AG08395 (cell line): ENCODE results near the gene TBC1D22A.

ENCODE experiments used
- DNase-seq: peaks from one replicate; pipeline ENCODE4 v3.0.0; 2012; ENCODE audit warnings: mixed read lengths, low spot score

TBC1D22A gene

DNA sequence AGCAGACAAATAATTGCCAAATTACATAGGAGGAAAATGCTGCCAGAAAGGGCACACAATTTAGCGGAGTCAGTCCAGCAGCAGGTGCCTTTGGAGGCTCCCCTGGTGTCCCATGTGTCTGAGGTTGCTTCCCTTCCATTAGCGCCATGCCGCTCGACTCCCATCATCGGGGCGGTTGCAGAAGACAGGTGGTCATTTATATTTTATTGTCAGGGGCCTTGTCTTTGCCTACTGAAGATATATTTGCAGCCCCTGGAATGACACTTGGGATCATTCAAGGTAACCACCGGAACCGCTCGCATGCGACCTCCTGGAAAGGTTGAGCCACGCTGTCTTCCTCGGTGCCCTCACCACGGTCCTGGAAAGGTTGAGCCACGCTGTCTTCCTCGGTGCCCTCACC is 298.3 kb downstream of the TBC1D22A start:
- DNase-seq: no peak

DNA sequence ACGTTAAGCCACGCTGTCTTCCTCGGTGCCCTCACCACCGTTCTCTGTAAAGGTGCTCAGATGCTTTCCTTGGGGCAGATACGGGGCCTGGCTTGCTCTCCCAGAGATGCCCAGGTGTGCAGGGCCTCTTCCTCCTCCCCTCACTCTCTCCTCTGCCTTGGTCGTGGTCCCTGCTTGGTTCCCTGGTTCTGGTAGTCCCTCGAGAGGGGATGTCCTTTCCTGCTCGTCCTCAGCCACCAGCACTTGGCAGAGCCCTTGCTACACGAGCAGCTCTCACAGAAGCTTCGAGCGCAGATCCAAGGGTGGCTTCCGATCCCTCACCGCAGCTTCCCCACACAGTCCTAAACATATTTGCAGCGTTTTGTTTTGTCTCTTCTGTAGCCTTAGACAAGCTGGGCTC is 298.8 kb downstream of the TBC1D22A start:
- DNase-seq: no peak

DNA sequence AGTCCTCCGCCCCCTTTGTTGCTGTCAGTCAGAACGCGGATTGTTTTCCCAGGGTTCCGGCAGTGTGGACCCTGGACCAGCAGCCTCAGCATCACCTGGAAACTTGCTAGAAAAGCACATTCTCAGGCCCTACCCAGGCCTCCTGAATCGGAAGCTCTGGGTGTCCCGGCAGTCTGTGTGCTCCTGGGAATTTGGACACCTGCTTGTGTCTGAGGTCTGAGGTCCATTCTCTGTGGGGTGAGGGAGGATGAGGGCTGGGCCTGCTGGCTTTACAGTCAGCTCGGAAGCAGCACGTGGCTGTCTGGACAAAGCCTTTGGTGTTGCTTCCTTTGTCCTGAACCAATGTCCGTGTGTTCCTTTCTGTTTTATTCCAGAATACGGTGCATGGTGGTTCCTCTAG is 299.7 kb downstream of the TBC1D22A start:
- no peak for DNase-seq

DNA sequence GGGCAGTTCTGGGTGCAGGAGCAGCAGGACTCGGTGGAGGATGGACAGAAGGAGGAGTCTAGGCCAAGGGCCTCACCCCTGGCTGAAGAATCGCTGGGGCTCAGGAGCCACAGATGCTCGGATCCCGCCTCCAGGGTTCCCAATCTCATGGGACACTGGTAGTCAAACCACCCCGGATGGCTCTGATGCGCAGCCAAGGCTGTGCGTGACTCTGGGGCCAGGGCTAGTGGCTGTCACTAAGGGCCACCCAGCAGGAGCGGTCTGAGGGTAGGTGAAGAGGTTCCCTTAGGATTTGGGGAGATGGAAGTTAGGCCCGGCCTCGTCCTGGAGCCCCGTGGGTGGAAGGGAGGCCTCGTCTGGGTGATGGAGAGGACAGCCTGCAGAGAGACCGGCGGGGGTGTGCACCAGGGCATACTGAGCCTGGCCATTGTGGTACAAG is 300.6 kb downstream of the TBC1D22A start:
- DNase-seq: no peak

DNA sequence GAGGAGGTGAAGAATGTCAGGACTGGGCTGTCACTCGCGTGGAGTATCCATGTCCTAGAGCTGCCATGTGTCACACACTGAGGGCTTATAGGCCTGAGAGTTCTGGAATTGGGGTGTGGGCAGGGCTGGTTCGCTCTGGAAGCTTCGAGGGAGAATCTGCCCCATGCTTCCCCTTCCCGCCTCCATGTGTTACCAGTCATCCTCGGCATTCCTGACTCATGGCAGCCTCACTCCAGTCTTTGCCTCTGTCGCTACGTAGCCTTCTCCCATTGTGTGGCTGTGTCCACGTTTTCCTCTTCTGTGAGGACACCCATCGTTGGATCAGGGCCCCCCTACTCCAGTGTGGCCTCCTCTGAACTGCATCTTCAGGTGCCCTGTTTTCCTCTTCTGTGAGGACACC is 301.2 kb downstream of the TBC1D22A start:
- no peak for DNase-seq

DNA sequence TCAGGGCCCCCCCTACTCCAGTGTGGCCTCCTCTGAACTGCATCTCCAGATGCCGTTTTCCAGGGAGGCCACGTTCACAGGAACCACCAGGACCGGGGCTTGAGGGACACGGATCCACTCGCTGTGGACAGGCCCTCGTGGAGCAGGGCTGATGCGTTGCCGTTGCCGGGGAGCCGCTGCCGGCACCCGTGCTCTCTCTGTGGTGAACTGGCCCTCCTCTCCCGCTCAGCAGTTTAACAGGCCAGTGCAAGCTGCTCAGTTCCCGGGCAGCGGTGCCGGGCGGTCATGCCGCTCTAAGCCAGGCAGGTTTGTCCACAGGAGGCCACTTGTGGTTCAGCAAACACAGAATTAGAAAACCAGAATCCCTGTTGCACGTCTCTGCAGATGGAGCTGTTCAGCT is 301.6 kb downstream of the TBC1D22A start:
- no peak for DNase-seq

DNA sequence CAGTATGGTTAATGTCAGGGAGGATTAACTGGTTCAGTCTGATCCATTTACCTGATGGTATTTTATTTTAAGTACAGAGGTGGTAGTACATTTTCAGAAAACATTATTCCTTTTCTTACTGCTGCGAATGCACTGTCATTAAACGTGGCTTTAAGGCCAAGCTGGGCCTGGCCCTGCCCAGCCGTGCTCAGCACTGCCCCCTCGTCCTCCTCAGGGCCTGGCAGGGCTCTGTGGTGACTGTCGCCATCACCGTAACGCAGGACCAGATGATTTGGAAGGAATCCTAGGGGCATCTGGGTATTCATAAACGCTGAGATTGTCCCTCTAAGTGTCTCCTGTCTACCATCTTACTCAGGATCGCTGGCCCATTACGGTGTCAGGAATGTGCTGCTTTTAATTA is 302.0 kb downstream of the TBC1D22A start:
- DNase-seq: no peak

DNA sequence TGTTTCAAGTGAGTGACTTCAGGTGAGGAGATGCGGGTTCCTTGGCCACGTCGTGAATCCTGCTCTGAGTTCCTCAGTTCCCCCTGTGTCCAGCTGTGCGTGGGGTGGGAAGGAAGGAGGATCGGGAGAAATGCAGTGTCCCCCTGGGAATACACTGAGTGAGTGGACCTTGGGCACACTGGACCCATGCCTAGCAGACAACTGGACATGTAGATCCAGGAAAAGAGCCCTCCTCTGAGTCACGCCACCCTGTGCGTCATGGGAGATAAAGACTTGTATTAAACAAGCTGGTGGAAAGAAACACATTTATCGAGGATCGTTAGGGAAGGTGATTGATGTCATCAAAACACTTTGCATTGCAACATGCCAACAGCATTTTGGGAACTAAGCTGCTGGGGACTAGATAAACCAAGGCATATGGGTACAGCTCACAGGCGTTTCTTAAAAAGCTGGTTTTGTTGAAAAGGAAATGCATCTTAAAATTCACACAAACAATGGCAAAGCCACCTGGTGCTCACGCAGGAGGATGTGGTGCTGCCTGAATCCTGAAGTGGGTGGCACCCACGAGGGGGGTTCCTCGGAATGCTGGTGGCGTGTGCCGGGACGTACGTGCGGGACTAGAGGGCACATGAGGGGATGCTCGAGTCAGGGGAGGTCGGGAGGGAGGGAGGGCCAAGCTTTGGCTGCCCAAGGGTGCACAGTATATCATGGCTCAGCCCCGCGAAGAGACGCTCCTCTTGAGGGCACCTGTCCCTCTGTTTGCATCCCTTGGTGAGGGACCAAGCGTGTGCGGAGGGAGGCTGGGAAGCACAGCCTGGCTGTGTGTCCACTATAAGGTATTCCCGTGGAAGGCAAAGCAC is 303.5 kb downstream of the TBC1D22A start:
- DNase-seq: no peak

DNA sequence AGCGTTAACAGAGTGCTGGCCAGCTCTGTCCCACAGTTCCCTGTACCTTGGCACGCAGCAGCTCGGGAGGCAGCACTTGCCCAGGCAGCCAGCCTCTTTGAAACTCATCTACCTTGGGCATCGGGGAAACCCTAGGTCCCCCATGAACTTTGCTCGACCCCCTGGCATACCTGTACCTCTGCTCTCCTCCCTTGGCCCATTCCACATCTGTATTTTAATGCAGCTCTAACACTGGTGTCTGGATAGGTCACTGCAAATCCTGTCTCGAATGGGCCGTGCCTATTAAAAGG is 304.1 kb downstream of the TBC1D22A start:
- DNase-seq: no peak

DNA sequence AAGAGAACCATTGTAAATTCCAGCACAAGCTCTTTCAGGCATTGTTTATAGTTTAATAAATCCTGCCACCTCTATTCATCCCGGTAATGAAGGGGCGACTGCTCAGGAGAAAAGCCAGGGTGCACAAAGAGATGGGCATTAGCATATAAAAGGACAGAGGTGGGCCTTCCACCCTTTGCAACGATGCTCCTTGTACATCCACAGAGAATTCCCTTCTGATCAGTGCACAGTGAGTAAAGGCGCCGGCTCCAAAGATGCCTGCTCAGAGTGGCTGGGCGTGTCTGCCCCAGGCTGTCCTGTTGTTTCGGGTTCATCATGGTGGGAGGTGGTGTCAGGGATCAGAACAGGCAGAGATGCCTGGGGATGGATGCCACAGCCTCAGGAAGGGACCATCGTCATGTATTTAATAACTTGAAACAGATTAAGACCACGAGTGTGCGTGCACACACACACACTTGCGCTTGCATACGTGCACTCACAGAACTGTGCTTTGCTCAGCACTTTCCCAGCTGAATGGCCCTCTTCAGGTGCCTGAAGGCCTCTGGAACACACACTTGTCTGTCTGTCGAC is 305.0 kb downstream of the TBC1D22A start:
- no peak for DNase-seq

DNA sequence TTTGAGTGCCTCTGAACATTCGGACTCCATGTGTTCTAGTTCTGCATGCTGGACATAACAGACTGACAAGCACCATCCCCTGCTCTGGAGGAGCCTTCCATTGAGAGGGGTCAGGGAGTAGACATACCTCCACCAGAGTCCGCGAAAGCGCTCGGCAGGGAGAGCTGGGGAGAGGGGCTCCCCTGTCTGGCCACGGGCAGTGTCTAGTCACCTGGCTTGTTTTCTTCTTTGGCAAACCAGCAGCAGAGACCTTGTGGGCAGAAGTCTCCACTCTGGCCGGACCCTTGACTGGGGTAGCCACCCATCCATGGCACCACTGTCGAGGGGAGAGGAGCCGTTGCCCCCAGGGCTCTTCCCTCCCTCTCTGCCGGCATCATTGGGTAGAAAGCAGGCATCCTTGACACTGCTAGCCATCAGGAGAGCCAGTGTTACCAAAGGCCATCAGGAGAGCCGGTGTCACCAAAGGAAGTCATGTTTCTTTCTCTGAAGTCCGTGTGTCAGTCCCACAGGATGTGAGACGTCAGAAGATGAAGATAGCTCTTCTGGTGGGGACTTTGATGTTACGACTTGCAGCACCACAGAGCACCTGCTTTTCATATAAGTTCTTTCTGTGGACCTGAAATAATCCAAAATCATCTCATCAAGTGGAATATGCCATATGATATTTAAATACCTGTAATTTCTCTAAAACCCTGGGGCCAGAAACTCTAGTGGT is 305.6 kb downstream of the TBC1D22A start:
- DNase-seq: no peak

DNA sequence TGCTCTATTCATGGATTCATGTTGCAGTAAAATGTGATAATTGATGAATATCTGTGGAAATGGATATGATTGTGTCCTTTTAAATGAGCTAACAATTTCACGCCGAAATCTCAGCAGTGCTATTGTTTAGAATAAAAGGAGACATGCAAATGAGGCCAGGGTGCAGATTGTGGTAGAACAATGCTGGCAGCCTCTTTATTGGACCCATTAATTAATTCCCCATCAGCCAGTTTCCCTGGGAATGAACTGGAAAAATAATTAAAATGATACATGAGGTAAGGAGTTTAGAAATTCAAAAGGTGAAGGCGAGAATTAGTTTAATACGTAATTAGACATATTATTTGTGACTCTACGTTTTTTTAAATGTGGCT is 306.2 kb downstream of the TBC1D22A start:
- DNase-seq: no peak

DNA sequence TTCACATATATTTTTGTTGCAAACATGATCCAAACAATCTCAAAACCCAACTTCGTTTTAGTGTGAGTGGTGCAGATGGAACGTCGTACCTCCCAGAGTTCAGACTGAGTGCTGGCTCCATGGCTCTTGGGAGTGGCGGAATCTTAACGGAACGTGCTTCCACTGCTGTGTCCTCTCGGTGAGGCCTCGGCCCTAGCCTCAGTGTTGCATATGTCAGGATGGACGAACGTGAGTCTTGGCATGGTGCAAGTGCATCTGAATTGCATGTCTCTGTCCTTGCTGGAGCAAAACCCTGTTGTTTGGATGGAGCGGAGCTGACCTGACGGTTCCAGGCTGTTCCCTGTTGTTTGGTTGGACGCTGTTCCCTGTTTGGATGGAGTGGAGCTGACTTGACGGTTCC is 306.8 kb downstream of the TBC1D22A start:
- no peak for DNase-seq

DNA sequence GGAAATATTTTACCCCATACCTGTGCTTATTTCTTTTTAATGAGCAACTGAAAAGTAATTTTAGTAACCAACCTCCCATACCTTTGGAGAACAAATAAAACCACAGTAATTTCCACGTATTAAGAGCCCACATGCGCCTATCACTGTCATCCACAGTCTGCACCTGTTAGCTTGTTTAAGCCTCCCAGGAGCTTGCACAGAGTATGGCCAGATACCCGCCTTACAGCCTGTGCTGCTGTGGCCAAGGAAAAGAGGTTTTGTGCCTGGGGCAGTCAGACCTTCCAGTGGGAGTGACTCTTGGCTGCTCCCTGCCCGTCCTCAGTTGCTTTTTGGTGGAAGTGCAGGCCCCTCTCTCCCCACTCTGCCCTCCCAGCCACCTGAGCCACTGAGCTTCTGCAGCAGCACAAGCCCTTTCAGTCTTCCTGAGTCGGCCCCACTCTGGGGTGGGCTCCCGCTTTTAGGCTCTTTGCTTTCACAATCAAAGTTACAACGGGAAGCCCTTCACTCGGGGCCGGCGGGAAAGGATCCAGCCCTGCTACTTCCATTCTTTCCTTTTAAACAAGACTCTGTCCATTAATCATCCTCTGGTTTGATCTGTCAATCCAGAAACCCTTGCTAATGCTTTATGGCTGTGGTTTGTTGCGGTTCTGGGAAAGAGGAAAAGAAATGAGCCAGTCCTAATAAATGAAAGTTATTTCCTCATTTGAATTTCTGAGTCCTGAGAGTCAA is 308.8 kb downstream of the TBC1D22A start:
- DNase-seq: no peak

DNA sequence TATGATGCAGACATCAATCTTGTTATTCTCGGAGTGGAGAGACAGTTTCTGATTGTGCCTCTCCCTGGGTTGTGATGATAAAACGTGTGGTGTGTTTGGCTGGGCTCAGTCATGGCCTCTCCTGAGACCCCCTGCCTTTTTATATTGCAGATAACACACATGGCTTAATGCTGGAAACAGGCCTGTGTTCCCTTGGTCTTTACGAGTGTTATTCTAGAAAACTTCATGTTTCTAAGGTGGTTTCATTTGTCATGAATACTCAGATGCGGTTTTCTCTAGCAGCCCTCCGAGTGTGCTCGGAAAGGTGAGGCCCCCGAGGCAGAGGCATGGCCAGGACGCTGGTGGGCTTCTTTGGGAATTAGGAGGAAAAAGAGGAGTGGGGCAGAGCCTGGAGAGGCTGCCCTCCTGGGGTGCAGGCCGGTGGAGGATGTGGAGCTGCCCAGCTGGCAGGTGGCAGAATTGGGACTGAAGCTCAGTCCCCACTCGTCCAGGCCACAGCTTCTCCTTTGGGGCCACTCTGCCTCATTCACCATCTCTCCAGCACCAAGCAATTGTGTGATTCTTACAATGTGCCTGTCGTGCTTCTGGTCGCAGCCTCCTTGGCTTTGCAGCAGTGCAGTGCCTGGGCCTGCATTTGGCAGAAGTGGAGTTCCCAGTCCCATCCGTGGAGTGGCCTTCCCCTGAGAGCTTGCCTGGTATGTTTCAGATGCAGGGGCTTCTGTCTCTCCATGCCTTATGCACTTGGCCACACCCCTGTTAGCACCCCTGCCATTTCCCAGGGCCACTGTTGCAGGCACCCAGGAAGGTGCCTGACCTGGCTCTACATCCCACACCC is 309.6 kb downstream of the TBC1D22A start:
- no peak for DNase-seq

DNA sequence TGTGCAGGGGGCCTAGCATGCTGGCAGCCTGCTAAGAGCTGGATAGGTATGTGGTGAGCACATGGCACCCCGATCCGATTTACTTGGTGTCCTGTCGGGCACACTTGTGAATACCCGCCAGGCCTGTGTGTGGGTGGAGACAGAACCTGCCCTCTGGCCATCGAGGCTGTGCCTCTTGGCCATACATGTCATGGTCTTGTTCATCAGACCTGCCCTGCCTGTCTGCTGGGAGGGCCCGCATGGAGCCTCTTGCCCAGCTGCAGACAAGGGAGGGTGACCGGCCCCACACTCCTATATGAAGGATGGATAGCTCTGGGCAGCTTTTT is 310.2 kb downstream of the TBC1D22A start:
- DNase-seq: no peak

DNA sequence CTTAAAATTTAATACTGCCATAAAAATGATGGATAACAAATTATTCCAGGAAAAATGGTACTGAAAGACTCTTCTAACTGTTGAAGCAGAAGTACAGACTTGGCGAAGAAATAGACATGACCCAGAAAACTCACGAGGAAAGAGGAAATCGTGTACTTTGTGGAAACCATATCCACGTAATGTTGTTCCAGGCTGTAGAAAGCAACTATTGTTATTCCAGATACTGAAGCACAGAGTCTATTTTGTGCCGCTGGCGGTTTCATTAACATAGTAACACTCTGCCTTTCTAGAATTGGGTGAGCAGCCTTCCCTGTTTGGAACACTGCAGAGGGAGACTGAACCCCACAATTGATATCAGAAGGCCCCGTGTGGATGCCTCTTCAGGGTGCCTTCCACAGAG is 310.6 kb downstream of the TBC1D22A start:
- no peak for DNase-seq

DNA sequence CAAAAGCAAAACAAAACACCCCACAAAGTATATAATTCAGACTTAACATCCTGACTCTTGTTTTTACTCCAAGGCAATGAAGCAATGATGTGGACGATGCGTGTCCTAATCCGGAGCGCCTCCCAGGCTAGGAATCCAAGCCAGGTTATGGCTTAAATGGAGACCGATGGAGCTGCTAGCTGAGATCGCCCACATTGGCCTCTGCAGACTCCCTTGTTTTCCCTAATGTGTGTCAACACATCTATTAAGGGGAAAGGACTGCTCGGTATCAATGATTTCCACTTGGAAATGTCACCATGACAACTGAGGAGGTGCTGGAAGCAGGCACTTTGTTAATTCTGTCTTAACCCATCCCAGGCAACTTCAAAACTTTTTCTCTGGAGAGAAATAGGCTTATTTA is 311.7 kb downstream of the TBC1D22A start:
- DNase-seq: no peak

DNA sequence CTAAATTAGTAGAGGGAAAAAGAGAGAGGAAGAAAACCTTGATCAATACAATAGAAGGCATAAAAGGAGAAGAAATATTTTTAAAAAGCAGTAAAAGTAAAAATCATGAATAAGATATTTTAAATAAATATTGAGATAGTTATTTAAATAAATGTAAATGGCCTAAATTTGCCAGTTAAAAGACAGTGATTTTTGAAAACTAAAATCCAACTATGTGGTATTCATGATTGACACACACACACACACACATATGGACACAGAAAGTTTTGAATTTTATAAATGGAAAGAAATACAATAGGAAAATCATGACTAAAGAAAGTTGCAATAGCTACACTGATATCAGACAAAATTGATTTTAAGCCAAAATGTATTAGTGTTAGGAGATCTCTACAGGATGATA is 313.1 kb downstream of the TBC1D22A start:
- no peak for DNase-seq

DNA sequence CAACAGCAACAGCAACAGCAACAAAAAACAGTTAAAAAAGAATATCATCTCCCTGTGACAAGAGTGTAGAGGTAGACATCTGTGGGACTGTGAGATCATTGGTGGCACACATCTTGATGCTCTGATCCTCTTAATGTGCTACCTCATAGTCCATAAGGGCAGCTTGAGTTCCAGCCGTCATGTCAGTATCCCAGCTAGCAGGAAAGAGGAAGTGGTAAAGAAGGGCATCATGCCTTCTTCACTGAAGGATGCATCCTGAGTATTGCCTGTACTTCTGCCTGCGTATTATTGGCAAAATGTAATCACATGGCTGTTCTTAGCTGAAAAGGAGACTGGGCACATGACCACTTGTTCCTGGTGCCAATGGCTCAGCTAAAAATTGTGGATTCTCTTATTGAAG is 314.3 kb downstream of the TBC1D22A start:
- DNase-seq: no peak

DNA sequence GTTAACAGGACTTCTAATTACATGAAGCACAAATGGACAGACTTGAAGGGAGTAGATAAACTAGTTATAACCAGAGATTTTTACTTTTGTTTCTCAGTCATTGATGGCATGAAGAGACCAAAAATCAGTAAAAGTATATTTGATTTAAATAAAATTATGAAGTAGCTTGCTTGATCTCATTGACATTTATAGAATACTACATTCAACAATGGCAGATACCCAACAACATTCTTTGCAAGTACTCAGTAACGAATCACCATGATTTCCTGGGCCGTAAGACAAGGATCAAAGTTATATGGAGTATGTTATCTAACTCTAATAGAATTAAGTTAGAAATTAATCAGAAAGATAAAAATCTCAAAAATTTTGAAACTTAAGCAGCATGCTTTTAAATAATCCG is 317.6 kb downstream of the TBC1D22A start:
- no peak for DNase-seq

DNA sequence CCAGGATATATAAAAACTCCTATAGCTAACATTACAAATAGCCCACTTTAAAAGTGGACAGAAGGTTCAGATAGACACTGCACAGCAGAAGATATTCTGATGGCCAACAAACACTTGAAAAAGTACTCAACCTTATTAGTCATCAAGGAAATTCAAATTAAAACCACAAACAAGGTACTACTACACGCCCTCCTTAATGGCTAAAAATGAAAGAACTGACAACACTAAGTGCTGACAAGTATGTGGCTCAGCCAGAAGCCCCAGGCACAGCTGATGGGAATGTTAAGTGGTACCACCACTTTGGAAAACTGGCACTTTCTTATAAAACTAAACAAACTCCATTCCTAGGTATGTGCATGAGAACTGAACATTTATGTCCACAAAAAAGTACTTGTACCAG is 320.1 kb downstream of the TBC1D22A start:
- no peak for DNase-seq
